Transverse colon (tissue), 4 donors: ENCODE measurements around the gene CENPE. TPM values are rescaled to one million over a fixed set of nuclear protein-coding genes. Genes with fewer than 3 reads are reported as not detected.

Experiments used
- DNase-seq: peaks from one replicate; pipeline ENCODE4 v3.0.0-alpha.2; 2019
- H3K27ac ChIP-seq, 4 donors: fragments of 200-600 bp; sonication (generic); 2 replicates each; pipeline ENCODE4 v1.5.1; 2016 to 2018; ENCODE audit warnings: inconsistent platforms in 4 of 4
- H3K27me3 ChIP-seq: fragments of 200-600 bp; sonication (generic); 2 replicates; pipeline ENCODE4 v1.5.1; 2017; ENCODE audit warnings: inconsistent platforms
- H3K36me3 ChIP-seq, 4 donors: fragments of 200-600 bp; sonication (generic); 2 replicates each; pipeline ENCODE4 v1.5.1; 2017 to 2019; ENCODE audit warnings: inconsistent platforms in 4 of 4
- H3K4me1 ChIP-seq, 4 donors: fragments of 200-600 bp; sonication (generic); 2 replicates each; pipeline ENCODE4 v1.5.1; 2017 to 2020; ENCODE audit warnings: inconsistent platforms in 4 of 4
- H3K4me3 ChIP-seq, 4 donors: fragments of 200-600 bp; sonication (generic); 1 replicate in 1 of 4; 2 replicates in 3 of 4; pipeline versions ENCODE4 v1.5.1 to v1.6.1; 2017 to 2019; ENCODE audit warnings: inconsistent platforms in 4 of 4
- H3K9me3 ChIP-seq, 2 donors: fragments of 200-600 bp; sonication (generic); 2 replicates each; pipeline ENCODE4 v1.5.1; 2017 to 2019; ENCODE audit warnings: inconsistent platforms in 2 of 2
- EP300 ChIP-seq: sonication (generic); formaldehyde crosslinking; IDR thresholded peaks from one replicate; pipeline ENCODE4 v1.6.1; 2017; ENCODE audit warnings: antibody characterized with exemption, low read depth
- POLR2A ChIP-seq: fragments of 450-650 bp; IDR thresholded peaks from one replicate; pipeline ENCODE4 v1.6.1; 2016; ENCODE audit warnings: antibody characterized with exemption, mild to moderate bottlenecking, moderate library complexity
- POLR2AphosphoS5 ChIP-seq, 3 donors: sonication (generic); formaldehyde crosslinking; IDR thresholded peaks; one replicate each; pipeline ENCODE4 v1.6.1; 2016; ENCODE audit warnings: antibody characterized with exemption in 3 of 3
- WGBS, 2 donors: methylation state at CpG; one replicate each; pipeline ENCODE4 v1.1.5; 2018; ENCODE audit warnings: low coverage in 1 of 2; 5-methylcytosine and 5-hydroxymethylcytosine counted together
- in situ Hi-C, 4 donors: fragments of 200-750 bp; cut with MboI; loops; one replicate each; pipeline versions ENCODE4 v1.15.0 to v1.15.1; 2017; ENCODE audit warnings: low sequenced_read_pairs in 3 of 4, low pct_ligation_motif_present in 1 of 4, low pct_unique_long_range_greater_than_20kb in 1 of 4
- intact Hi-C: fragments of 100-400 bp; cut with DNase I; formaldehyde crosslinking; loops from one replicate; pipeline ENCODE4 v1.15.1; 2023; ENCODE audit warnings: low total_unique reads
- total RNA-seq, 4 donors: library from RNA; depleted of rRNA; stranded (reverse); fragments of >200 nt; gene quantifications; one replicate each; pipeline ENCODE4 v1.1.0, GENCODE V29; 2016
- TF ChIP-seq, protein P1 (sequence below), 5 experiments: fragments of 200-600 bp in 3 of 5; fragments of 450-650 bp in 2 of 5; sonication (generic) in 3 of 5; IDR thresholded peaks; 1 replicate in 2 of 5; 2 replicates in 3 of 5; pipeline ENCODE4 v1.5.1; 2016 to 2017; ENCODE audit warnings: antibody characterized with exemption in 5 of 5, inconsistent platforms in 3 of 5, mild to moderate bottlenecking in 2 of 5, moderate library complexity in 1 of 5

Gene CENPE
- total RNA-seq, 4 donors from 2014 or later, result 1.1 to 3.5 (median 2.8) TPM; not detected in 1

DNA sequence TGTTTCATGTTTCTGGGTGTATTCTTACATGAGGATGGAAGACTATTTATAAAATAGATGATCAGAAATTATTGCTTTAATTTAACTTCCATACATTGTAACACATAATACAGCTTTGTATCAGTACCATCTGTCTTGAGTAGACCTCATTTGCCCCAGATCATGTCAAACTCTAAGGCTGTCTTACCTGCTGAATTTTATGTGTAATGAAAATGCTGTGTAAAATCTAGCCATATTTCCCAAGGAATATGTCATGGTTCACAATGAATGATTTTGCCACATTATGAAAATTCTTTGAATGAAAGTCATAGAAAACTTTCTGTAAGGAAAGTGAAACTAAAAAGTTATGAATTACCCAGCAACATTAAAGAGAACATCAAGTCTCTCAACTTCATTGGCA, 105.9 kb downstream of the CENPE start:
- Histone ChIP-seq H3K4me1 (peaks cover 0 to 6% (median 0%) of the 10 kb centered on the region in 4 donors), H3K36me3 (peaks cover 0 to 26% (median 7%) of the 10 kb centered on the region in 4 donors), H3K27me3 (no peaks in the 10 kb centered on the region), H3K27ac (no peak overlapping the region), H3K4me3 (no peak overlapping the region), H3K9me3 (no peaks in the 10 kb centered on the region)
- DNase-seq, result no peak
- intact Hi-C loops (loop anchor here (10.0 kb wide), 1 partner anchor 467 kb away; no protein-coding TSS in a partner anchor), in situ Hi-C loops (no loop called here)
- TF ChIP-seq, protein P1, sequence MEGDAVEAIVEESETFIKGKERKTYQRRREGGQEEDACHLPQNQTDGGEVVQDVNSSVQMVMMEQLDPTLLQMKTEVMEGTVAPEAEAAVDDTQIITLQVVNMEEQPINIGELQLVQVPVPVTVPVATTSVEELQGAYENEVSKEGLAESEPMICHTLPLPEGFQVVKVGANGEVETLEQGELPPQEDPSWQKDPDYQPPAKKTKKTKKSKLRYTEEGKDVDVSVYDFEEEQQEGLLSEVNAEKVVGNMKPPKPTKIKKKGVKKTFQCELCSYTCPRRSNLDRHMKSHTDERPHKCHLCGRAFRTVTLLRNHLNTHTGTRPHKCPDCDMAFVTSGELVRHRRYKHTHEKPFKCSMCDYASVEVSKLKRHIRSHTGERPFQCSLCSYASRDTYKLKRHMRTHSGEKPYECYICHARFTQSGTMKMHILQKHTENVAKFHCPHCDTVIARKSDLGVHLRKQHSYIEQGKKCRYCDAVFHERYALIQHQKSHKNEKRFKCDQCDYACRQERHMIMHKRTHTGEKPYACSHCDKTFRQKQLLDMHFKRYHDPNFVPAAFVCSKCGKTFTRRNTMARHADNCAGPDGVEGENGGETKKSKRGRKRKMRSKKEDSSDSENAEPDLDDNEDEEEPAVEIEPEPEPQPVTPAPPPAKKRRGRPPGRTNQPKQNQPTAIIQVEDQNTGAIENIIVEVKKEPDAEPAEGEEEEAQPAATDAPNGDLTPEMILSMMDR (IDR thresholded peaks at IDR 0.05), result no peak
- TF ChIP-seq POLR2A (no peak), POLR2AphosphoS5 (IDR thresholded peaks at IDR 0.05) (no peak), EP300 (no peak)

DNA sequence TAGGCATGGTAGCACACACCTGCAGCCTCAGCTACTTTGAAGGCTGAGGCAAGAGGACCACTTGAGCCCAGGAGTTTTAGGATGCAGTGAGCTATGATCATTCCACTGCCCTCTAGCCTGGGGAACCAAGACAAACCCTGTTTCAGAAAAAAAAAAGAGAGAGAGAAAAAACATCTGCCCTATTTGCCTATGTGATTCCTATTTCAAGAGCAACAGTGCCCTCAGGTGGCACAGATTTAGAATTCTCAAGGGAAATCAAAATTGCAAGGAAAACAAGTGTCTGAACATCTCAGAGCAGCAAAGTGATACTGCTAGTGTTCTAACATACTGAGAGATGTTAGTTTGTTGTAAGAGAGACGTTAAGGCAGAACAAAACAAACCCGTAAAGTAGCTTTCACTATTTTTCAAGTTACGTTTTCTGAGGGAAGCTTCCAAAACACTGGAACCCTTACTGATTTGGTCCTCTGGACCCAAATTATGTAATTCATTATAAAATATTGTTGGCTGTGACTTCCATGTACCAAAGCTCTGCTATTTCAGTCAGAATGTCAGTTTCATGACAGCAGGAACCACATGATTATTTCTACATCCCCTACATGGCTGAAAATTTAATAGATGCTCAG, 106.4 kb downstream of the CENPE start:
- WGBS, 2 donors, result 49 to 54% methylated on average over 3 of the region's 3 CpGs
- Histone ChIP-seq H3K4me1 (peaks cover 0 to 4% (median 0%) of the 10 kb centered on the region in 4 donors), H3K36me3 (peaks cover 0 to 29% (median 9%) of the 10 kb centered on the region in 4 donors), H3K4me3 (no peak overlapping the region), H3K27ac (no peak overlapping the region), H3K9me3 (no peaks in the 10 kb centered on the region), H3K27me3 (no peaks in the 10 kb centered on the region)
- intact Hi-C loops (loop anchor here (10.0 kb wide), 1 partner anchor 467 kb away; no protein-coding TSS in a partner anchor), in situ Hi-C loops (no loop called here)
- TF ChIP-seq, protein P1 (IDR thresholded peaks at IDR 0.05), result peak; percentile 42 to 56 (median 51)
- no peak for TF ChIP-seq POLR2AphosphoS5 (IDR thresholded peaks at IDR 0.05)
- peak; percentile 15 for DNase-seq

DNA sequence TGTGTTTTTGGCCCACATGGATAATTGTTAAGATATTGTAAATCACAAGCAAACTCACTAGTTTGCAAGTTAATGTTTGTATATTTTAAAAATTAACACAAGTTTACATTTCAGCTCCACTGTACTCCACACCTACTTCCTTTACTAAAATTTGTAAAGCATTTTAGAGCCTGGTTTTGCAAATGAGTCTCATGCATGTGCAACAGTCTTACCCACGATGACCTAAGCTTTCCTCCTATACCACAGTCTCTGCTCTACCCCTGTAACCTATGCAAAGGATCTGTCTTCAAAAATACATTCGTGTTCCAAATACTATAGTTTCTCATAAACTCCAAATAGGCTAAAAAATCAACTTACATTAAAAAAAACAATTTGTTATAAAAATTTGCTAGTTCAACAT, 108.7 kb downstream of the CENPE start:
- Histone ChIP-seq H3K9me3 (no peaks in the 10 kb centered on the region), H3K27me3 (no peaks in the 10 kb centered on the region), H3K4me3 (no peak overlapping the region), H3K27ac (no peak overlapping the region), H3K36me3 (peaks cover 0 to 30% (median 13%) of the 10 kb centered on the region in 4 donors), H3K4me1 (peaks cover 0 to 4% (median 0%) of the 10 kb centered on the region in 4 donors)
- TF ChIP-seq EP300 (no peak), POLR2AphosphoS5 (IDR thresholded peaks at IDR 0.05) (no peak), POLR2A (no peak)
- TF ChIP-seq, protein P1 (IDR thresholded peaks at IDR 0.05), result no peak
- in situ Hi-C loops (loop anchor here in 1 of 4 donors (10.0 kb wide), 1 partner anchor 465 kb away; no protein-coding TSS in a partner anchor), intact Hi-C loops (no loop called here)
- no peak for DNase-seq
- WGBS, 2 donors, result 68 to 69% methylated on average over 2 of the region's 2 CpGs

DNA sequence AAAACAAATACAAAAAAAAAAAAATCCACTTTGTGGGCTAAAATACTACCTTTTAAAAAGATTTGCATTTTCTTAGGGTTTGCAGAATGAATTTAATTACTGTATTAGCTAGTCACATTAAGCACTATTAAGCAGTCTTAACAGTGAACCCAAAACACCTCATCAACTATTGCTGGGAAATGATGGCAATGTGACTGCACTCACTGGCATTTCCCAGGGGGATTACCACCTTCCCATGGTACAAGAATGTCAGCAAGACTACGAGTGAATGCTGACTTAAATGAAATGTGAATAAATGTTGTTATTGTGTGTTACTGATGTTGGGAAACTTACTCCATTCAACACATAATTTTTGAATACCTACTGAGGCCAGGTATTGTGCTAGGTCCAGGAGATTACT, 111.6 kb downstream of the CENPE start:
- 67% methylated on average over 1 of the region's 1 CpG; no CpG with 5 or more reads in 1 of the 2 donors for WGBS, 2 donors
- in situ Hi-C loops (loop anchor here in 1 of 4 donors (10.0 kb wide), 1 partner anchor 462 kb away; no protein-coding TSS in a partner anchor), intact Hi-C loops (no loop called here)
- H3K9me3 ChIP-seq, result no peaks in the 10 kb centered on the region
- no peaks in the 10 kb centered on the region for H3K27me3 ChIP-seq
- peaks cover 0 to 32% (median 15%) of the 10 kb centered on the region in 4 donors for H3K36me3 ChIP-seq
- H3K4me3 ChIP-seq, result no peak overlapping the region
- no peak for TF ChIP-seq EP300
- no peak for TF ChIP-seq POLR2A
- TF ChIP-seq, protein P1 (IDR thresholded peaks at IDR 0.05), result no peak
- TF ChIP-seq POLR2AphosphoS5 (IDR thresholded peaks at IDR 0.05), result no peak
- H3K27ac ChIP-seq, result no peak overlapping the region
- DNase-seq, result no peak
- no peaks in the 10 kb centered on the region for H3K4me1 ChIP-seq
